ENCODE data around the gene C1orf167.

C1orf167 gene

GRCh38 chr1:11788549-11789053 is 26.6 kb downstream of the C1orf167 start (continued):
- TF ChIP-seq TSHZ2 (CRISPR knock-in tag; IDR thresholded peaks at IDR 0.05) (no peak), ESRRG (CRISPR knock-in tag; IDR thresholded peaks at IDR 0.05) (no peak), BACH2 (CRISPR knock-in tag; IDR thresholded peaks at IDR 0.05; ENCODE audit: borderline replicate concordance) (no peak), CREB5 (CRISPR knock-in tag; IDR thresholded peaks at IDR 0.05; ENCODE audit: low read depth) (no peak), OSR1 (CRISPR knock-in tag; IDR thresholded peaks at IDR 0.05) (no peak), PPARA (CRISPR knock-in tag; IDR thresholded peaks at IDR 0.05; ENCODE audit: borderline replicate concordance) (no peak), ZNF70 (CRISPR knock-in tag; IDR thresholded peaks at IDR 0.05) (no peak)

- TF ChIP-seq PATZ1 (CRISPR knock-in tag; IDR thresholded peaks at IDR 0.05; ENCODE audit: borderline replicate concordance), result no peak
- no peak for TF ChIP-seq ARNTL (CRISPR knock-in tag; IDR thresholded peaks at IDR 0.05; ENCODE audit: borderline replicate concordance, low read depth)
- no peak for TF ChIP-seq ZFP30 (CRISPR knock-in tag; IDR thresholded peaks at IDR 0.05)
- no peak for TF ChIP-seq GLIS3 (CRISPR knock-in tag; IDR thresholded peaks at IDR 0.05)
- TF ChIP-seq OSR1 (CRISPR knock-in tag; IDR thresholded peaks at IDR 0.05), result no peak
- no peak for TF ChIP-seq CREB5 (CRISPR knock-in tag; IDR thresholded peaks at IDR 0.05; ENCODE audit: low read depth)
- TF ChIP-seq PPARA (CRISPR knock-in tag; IDR thresholded peaks at IDR 0.05; ENCODE audit: borderline replicate concordance), result no peak
- TF ChIP-seq ISL1 (CRISPR knock-in tag; IDR thresholded peaks at IDR 0.05), result no peak
- TF ChIP-seq BACH2 (CRISPR knock-in tag; IDR thresholded peaks at IDR 0.05; ENCODE audit: borderline replicate concordance), result no peak
- no peak for TF ChIP-seq SNAI2 (CRISPR knock-in tag; IDR thresholded peaks at IDR 0.05)
- TF ChIP-seq ZNF70 (CRISPR knock-in tag; IDR thresholded peaks at IDR 0.05), result no peak
Measured at GRCh38 chr1:11789126-11790067, 27.4 kb downstream of the C1orf167 start.

GRCh38 chr1:11790101-11790879 is 28.3 kb downstream of the C1orf167 start:
- no peak for ATAC-seq
- no peak for TF ChIP-seq OSR1 (CRISPR knock-in tag; IDR thresholded peaks at IDR 0.05)
- no peak for TF ChIP-seq TOX (CRISPR knock-in tag; IDR thresholded peaks at IDR 0.05; ENCODE audit: borderline replicate concordance)
- no peak for TF ChIP-seq ARNTL (CRISPR knock-in tag; IDR thresholded peaks at IDR 0.05; ENCODE audit: borderline replicate concordance, low read depth)
- no peak for TF ChIP-seq BACH2 (CRISPR knock-in tag; IDR thresholded peaks at IDR 0.05; ENCODE audit: borderline replicate concordance)
- TF ChIP-seq CSDC2 (CRISPR knock-in tag; IDR thresholded peaks at IDR 0.05), result no peak
- TF ChIP-seq ZFP30 (CRISPR knock-in tag; IDR thresholded peaks at IDR 0.05), result no peak
- no peak for TF ChIP-seq PATZ1 (CRISPR knock-in tag; IDR thresholded peaks at IDR 0.05; ENCODE audit: borderline replicate concordance)
- TF ChIP-seq ZNF565 (CRISPR knock-in tag; conservative IDR thresholded peaks at IDR 0.05; ENCODE audit: low read depth), result no peak
- no peak for TF ChIP-seq PPARA (CRISPR knock-in tag; IDR thresholded peaks at IDR 0.05; ENCODE audit: borderline replicate concordance)
- TF ChIP-seq TSHZ2 (CRISPR knock-in tag; IDR thresholded peaks at IDR 0.05), result no peak
- no peak for TF ChIP-seq ZNF8 (CRISPR knock-in tag; IDR thresholded peaks at IDR 0.05)
- TF ChIP-seq CREB5 (CRISPR knock-in tag; IDR thresholded peaks at IDR 0.05; ENCODE audit: low read depth), result no peak
- TF ChIP-seq SNAI2 (CRISPR knock-in tag; IDR thresholded peaks at IDR 0.05), result no peak
- TF ChIP-seq ZNF70 (CRISPR knock-in tag; IDR thresholded peaks at IDR 0.05), result no peak

More at GRCh38 chr1:11789126-11790067, 27.4 kb downstream of the C1orf167 start:
- no peak for ATAC-seq

All from SK-N-SH treated with all-trans-retinoic acid at 6 μM for 48 hours (cell line).